HG03342 (cell line): Measurements from ENCODE around the gene PSRC1.

ENCODE experiments used
- ATAC-seq: cut with Tn5 transposase; IDR thresholded peaks from one replicate; pipeline ENCODE4 v1.9.1; 2021; ENCODE audit warnings: mild to moderate bottlenecking, moderate library complexity; ENCODE audit not compliant: unreplicated experiment

PSRC1 gene

GRCh38 chr1:109273570-109274288, 9.2 kb downstream of the PSRC1 start:
- ATAC-seq: no peak

GRCh38 chr1:109272831-109273547, 10.0 kb downstream of the PSRC1 start:
- no peak for ATAC-seq

GRCh38 chr1:109272021-109272799, 10.7 kb downstream of the PSRC1 start:
- no peak for ATAC-seq

- no peak for ATAC-seq
These were observed 11.5 kb downstream of the PSRC1 start for GRCh38 chr1:109271458-109271857.

GRCh38 chr1:109270623-109271317, 12.2 kb downstream of the PSRC1 start:
- no peak for ATAC-seq

GRCh38 chr1:109269981-109270622, 12.8 kb downstream of the PSRC1 start:
- no peak for ATAC-seq

GRCh38 chr1:109269212-109269980, 13.5 kb downstream of the PSRC1 start:
- ATAC-seq: no peak

- no peak for ATAC-seq
These were observed 14.3 kb downstream of the PSRC1 start for GRCh38 chr1:109268431-109269211.

- no peak for ATAC-seq
These were observed 15.1 kb downstream of the PSRC1 start for GRCh38 chr1:109267743-109268300.

GRCh38 chr1:109266965-109267364, 16.0 kb downstream of the PSRC1 start:
- ATAC-seq: no peak

GRCh38 chr1:109265741-109266330, 17.1 kb downstream of the PSRC1 start:
- ATAC-seq: no peak

- ATAC-seq: no peak
These were observed 17.9 kb downstream of the PSRC1 start for GRCh38 chr1:109265016-109265415.

- no peak for ATAC-seq
These were observed 18.6 kb downstream of the PSRC1 start for GRCh38 chr1:109264379-109264755.

- peak; percentile 74 for ATAC-seq
These were observed 19.2 kb downstream of the PSRC1 start for GRCh38 chr1:109263597-109264378.

- ATAC-seq: no peak
These were observed 19.7 kb downstream of the PSRC1 start for GRCh38 chr1:109263234-109263596.

- ATAC-seq: no peak
These were observed 20.5 kb downstream of the PSRC1 start for GRCh38 chr1:109262231-109263055.

GRCh38 chr1:109261578-109261977, 21.4 kb downstream of the PSRC1 start:
- no peak for ATAC-seq
